HepG2 (cell line): Measurements from ENCODE around the gene SARS2.

Source experiments
- FOXK1 ChIP-seq: sonication (generic); formaldehyde crosslinking; IDR thresholded peaks from 2 replicates; pipeline ENCODE4 v1.4.0; 2020; ENCODE audit warnings: low read depth, missing genetic modification reagents, borderline replicate concordance
- ZNF207 ChIP-seq: fragments of 450-650 bp; IDR thresholded peaks from 2 replicates; pipeline ENCODE4 v1.6.1; 2016; ENCODE audit warnings: antibody characterized with exemption, borderline replicate concordance

DNA sequence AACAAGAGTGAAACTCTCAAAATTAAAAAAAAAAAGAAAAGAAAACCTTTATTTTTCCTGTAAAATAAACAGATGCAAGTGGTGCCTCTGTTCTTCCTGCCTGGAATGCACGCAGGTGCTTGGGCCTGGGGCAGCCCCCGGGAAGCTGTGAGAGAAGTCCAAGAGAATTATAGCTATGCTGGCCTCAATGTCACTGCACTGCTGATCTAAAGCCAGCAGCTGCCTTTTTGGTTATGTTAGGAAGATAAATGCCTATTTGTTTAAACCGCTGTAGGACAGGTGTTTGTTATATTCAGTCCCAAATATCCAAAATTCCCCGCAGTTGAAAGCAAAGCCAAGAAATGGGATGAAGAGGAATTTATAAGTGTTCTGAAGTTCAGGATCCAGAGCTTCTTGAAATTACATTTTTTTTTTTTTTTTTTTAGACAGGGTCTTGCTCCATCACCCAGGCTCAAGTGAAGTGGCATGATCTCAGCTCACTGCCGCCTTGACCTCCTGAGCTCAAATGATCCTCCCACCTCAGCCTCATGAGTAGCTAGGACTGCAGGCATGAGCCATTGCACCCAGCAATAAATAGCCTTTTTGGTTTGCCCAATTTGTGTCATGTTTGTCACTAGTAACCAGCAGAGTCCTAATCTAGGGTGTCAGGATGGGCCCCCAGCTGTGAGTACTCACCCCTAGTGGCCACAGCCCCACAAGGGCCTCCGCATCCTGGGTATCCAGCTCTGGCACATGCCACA, 54.7 kb downstream of the SARS2 start:
- TF ChIP-seq FOXK1 (CRISPR knock-in tag) (no peak), ZNF207 (no peak)
